GM19372 (cell line): ENCODE measurements around the gene PGBD2.
"Not testable (repeated sequence)": the region's sequence is repeated elsewhere in the genome, so short reads cannot be mapped to it uniquely, and the experiment has no call there.

ENCODE experiments used
- ATAC-seq: cut with Tn5 transposase; IDR thresholded peaks from one replicate; pipeline ENCODE4 v1.9.1; 2021; ENCODE audit warnings: mild to moderate bottlenecking, low read depth, moderate library complexity; ENCODE audit not compliant: unreplicated experiment

Gene PGBD2

DNA sequence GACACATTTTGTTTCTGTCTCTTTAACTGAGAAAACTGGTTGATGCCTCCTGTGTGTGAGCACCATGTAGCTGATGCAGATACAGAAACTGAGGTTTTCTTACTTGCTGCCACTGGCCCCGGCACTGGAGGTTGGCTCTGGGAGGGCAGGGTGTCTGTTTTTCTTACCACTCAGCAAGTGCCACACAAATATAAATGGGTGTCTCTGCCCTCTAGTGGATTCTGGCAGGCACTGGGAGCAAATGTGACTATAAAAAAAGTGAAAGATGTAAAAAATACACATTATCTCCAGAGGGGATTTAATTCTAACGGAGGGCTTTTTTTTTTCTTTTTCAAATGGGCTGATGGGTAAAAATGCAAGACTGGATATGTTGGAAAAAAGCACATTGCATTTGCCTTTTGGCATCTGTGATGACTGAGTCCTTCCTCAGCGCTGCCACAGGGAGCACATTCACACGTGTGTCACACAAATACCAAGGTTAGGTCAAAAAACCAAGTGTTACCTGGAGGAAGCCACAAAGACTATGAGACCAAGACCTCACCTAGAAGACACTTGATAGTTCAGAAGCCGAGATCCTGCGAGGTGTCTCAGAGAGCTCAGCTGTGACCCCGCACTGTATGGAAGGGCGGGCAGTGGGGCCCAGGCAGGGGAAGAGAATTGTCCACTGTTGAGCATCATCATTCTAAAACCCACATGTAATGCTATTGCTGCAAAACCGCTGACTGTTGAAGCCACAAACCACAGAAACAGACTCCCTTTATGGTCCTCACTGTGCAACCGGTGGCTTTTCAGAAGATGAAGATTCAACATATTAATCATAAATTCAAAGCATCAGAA, 18.9 kb downstream of the PGBD2 start:
- ATAC-seq, result peak; percentile 80

DNA sequence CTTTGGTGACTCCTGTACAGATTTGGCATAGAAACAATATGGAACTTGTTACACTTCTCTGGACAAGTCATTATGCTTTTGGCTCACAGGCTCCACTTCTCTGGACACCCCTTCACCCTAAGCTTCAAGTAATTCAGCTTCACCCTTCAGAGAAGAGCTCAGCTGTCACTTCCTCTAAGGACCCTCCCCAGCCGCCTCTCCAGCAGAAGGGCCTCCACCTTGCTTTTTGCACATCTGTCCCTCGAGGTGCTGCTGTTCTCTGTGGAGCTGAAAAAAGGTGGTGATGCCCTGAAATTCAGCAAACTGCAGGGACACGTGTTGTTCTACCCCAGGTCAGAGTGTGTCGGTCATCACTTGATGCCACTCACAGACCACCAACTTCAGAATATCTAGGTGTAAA, 19.8 kb downstream of the PGBD2 start:
- ATAC-seq, result not testable (repeated sequence)

DNA sequence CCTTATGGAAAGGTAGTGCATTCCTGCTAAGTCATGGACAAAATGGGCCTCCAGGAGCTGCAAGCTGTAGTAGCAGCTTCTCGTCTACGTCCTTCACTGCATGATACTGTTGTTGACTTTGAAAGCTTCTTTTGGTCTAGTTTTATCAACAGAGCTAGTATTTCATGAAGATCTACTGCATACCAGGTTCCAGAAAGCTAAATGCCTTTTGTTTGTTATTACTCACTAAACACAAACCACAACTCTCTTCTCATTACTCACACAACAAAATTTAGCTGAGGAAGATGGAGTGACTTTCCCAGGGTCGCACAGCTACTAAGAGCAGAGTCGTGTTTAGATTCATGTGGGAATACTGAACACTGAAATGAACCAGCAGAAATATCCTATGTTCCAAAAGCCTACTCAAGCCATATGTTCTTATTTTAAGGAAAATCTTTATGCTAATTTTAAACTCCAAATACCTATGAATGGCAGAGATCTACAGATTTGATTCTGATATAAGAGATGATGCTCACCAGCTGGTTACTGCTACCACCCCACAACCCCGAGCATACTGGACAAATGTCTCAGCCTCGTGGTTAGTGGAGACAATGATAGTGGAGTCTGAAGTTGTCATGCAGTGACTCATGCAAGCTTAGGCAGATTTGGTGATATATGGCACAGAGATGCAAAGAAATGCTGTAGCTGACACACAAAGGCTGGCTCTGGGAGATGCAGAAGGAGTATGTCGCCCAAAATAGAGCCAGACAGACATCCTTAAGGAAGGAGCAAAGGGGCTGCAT, 20.6 kb downstream of the PGBD2 start:
- no peak for ATAC-seq

DNA sequence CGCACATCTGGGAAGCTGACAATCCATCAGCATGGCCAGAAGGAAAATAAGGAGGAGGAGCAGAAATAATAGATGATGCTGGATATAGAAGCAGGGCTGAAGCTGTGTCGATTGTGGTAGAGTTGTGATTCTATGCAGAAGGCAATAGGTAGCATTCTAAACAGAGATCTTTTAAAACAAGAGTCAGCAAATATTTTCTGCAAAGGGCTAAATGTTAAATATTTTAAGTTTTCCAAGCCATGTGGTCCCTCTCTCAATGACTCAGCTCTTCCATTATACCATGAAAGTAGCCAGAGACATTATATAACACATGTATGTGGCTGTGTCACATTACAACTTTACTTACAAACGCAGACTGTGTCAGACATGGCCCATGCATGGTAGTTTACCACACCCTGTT, 21.2 kb downstream of the PGBD2 start:
- ATAC-seq, result not testable (repeated sequence)

DNA sequence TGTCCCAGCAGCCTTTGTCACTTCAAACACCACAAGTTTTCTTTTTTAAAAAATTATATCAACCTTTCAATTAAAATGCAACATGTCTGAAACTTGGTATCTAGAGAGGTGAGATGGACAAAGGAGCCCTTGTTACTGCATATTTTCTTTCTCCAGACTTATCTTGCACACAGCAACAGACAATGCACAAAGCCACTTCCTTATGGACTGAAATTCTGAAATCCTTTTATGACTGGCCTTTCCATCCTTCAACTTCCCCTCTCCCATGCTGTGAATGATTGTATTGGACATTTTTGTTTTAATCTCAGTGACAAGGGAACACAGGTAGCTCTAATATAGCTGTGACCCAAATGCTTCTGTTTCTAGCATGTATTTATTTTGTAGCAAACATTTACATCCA, 22.1 kb downstream of the PGBD2 start:
- not testable (repeated sequence) for ATAC-seq

DNA sequence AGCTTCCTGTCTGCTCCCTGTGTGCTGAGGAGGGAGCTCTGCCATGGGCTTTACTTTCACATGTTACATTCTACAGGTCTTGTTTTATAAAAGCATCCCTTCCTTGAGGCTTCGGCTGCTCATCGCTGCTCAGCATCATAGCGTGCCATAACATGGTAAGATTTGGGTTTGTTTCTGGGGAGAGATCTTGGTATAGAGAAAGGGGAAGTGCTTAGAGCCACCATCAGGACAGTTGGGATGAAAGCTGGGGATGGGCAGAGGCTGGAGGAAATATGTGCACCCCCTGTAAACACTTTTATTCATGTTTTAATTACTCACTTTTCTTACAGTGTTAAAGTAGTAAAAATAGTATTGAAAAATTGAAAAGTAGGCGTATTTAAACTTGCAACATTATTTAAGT, 24.0 kb downstream of the PGBD2 start:
- not testable (repeated sequence) for ATAC-seq

DNA sequence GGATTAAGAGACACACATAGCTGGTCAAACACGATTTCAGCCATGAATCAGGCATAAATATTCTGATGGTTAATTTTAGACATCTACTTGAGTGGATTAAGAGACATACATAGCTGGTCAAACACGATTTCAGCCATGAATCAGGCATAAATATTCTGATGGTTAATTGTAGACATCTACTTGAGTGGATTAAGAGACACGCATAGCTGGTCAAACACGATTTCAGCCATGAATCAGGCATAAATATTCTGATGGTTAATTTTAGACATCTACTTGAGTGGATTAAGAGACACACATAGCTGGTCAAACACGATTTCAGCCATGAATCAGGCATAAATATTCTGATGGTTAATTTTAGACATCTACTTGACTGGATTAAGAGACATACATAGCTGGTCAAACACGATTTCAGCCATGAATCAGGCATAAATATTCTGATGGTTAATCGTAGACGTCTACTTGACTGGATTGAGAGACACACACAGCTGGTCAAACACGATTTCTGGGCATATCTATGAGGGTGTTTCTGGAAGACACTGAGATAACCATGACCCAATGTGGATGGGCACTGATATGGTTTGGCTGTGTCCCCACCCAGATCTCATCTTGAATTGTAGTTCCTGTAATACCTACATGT, 32.3 kb downstream of the PGBD2 start:
- ATAC-seq, result not testable (repeated sequence)

DNA sequence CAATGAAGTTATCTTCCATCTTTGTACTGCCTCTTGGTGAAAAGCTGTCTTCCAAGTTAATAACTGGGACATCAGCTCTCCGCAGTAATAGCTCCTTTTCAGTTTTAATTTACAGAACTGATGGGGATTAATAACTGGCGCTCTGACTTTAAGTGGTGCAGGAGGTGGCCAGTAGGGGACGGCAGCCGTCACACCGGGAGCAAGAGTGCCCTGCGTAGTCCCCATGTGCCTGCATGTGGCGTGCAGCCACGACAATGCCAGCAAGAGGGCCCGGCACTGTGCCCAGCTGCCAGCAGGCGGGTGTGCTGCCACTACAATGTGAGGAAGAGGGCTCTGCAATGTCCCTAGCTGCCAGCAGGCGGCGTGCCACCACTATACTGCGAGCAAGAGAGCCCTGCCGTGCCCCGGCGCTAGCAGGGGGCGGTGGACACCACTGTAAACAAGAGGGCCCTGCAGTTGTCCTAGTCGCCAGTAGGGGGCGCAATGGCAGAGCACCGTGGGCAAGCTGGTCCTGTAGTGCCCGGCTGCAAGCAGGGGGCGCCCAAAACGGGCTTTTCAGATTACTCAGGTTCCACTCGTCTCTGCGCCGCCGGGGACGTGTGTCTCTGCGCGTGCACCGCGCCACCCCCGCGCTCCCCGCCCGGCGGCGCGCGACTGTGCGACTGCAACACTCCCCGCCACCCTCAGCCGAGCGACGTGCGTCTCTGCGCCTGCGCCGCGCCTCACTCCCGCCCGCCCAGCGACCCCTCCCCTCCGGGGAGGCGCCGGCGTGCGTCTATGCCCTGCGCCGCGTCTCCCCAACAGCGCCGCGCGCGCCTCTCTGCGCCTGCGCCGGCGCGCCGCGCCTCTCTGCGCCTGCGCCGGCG, 38.3 kb downstream of the PGBD2 start:
- ATAC-seq, result not testable (repeated sequence)

DNA sequence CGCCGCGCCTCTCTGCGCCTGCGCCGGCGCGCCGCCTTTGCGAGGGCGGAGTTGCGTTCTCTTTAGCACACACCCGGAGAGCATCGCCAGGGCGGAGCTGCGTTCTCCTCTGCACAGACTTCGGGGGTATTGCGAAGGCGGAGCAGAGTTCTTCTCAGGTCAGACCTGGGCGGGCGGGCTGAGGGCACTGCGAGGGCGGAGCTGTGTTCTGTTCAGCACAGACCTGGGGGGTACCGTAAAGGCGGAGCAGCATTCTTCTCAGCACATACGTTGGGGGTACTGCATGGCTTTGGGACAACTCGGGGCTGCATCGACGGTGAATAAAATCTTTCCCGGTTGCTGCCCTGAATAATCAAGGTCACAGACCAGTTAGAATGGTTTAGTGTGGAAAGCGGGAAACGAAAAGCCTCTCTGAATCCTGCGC, 39.0 kb downstream of the PGBD2 start:
- not testable (repeated sequence) for ATAC-seq

DNA sequence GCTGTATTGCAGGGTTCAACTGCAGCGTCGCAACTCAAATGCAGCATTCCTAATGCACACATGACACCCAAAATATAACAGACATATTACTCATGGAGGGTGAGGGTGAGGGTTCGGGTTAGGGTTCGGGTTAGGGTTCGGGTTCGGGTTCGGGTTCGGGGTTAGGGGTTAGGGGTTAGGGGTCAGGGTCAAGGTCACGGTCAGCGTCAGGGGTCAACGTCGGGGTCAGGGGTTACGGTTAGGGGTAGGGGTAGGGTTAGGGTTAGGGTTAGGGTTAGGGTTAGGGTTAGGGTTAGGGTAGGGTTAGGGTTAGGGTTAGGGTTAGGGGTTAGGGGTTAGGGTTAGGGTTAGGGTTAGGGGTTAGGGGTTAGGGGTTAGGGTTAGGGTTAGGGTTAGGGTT, 39.4 kb downstream of the PGBD2 start:
- ATAC-seq, result not testable (repeated sequence)

DNA sequence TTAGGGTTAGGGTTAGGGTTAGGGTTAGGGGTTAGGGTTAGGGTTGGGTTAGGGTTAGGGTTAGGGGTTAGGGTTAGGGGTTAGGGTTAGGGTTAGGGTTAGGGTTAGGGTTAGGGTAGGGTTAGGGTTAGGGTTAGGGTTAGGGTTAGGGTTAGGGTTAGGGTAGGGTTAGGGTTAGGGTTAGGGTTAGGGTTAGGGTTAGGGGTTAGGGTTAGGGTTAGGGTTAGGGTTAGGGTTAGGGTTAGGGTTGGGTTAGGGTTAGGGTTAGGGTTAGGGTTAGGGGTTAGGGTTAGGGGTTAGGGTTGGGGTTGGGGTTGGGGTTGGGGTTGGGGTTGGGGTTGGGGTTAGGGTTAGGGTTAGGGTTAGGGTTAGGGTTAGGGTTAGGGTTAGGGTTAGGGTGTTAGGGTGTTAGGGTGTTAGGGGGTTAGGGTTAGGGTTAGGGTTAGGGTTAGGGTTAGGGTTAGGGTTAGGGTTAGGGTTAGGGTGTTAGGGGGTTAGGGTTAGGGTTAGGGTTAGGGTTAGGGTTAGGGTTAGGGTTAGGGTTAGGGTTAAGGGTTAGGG, 39.9 kb downstream of the PGBD2 start:
- not testable (repeated sequence) for ATAC-seq
